NCI-H446 treated with DMSO at 0.1 percent for 48 hours (cell line): ENCODE measurements around the gene RPRD1B.
"Not testable (repeated sequence)": the region's sequence is repeated elsewhere in the genome, so short reads cannot be mapped to it uniquely, and the experiment has no call there.

Experiments used
- DNase-seq: peaks from one replicate; lab custom pipeline; 2025; lab: John Stamatoyannopoulos, UW

RPRD1B gene

DNA sequence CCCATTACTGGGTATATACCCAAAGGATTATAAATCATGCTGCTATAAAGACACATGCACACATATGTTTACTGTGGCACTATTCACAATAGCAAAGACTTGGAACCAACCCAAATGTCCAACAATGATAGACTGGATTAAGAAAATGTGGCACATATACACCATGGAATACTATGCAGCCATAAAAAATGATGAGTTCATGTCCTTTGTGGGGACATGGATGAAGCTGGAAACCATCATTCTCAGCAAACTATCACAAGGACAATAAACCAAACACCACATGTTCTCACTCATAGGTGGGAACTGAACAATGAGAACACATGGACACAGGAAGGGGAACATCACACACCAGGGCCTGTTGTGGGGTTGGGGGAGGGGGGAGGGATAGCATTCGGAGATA, 73.8 kb downstream of the RPRD1B start:
- DNase-seq, result not testable (repeated sequence)

- DNase-seq, result not testable (repeated sequence)
These were observed 74.4 kb downstream of the RPRD1B start for GRCh38 chr20:38107916-38108315.

- DNase-seq, result no peak
These were observed 75.0 kb downstream of the RPRD1B start for GRCh38 chr20:38108438-38108985.

GRCh38 chr20:38108986-38109541, 75.5 kb downstream of the RPRD1B start:
- no peak for DNase-seq

DNA sequence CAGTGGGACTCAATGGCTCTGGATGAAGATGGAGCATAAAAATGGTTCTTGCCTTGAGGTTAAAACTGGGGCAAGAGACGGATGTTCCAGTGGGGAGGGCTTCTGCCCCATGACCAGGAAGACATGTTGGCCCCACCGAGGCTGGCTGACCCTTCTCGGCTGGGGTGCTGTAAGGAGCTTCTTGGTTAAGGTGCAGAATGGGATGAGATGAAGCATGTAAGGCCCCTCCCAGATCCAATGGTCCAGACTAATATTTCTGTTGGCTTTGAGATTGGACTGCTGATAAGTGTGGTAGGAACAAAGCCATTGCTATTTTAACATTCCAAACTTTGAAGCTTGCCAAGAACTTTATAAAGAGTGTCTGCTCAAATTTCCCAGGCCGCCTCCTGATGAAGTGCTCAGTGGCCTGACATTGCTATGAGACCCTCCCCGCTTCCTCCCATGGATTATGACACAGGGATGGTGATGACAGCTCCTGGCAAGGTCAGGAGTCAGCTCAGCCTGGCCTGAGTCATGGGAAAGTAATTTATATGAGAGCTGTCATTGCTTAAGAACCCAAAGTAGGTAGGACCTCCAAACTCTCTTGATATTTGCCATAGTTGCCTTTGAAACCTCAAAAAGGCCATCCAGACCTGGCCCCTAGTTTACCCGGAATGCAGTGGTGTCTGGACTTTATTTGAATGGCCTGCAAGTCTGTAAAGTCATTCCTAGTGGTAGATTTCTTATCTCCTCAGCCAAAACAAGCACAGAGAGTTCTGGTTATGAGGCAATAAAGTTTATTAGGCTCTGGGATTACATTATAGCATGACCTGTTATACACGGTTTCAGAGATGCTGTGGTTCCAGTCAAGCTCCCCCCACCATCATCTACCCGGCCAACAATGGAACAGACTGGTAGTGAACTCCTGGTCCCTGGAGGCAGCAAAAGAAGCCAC, 76.3 kb downstream of the RPRD1B start:
- DNase-seq, result no peak

DNA sequence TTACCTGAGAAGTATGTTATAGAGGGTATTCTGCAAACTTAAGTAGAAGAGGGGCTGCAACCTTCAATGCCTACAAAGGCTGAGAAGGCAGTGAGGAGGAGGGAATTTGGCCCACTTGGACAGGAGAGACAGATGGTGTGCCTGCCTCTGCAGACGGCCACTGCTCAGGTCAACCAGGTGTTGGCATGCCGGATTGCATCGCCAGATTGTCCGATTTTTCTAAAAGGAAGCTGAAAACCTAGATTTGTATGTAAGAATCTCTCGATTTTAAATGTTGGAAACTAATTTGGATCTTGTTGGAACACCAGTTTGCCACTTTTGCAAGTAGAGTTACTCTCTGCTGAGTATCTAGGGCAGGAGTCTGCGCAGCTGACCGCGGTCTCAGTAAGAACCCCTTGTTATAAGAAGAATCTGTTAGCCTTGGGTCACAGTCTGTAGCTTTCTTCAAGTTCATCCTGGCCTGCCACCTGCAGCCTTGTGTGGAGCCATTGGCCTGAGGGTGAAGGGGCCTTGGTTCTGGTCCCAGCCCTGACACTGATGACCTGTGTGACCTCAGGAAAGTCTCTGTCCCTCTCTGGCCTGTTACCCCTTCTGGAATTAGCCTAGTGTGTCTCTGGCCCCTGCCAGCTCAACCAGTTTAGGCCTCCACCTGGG, 77.1 kb downstream of the RPRD1B start:
- DNase-seq, result no peak

- DNase-seq, result no peak
These were observed 78.1 kb downstream of the RPRD1B start for GRCh38 chr20:38111366-38112232.

GRCh38 chr20:38112261-38112929, 78.8 kb downstream of the RPRD1B start:
- DNase-seq, result no peak

- no peak for DNase-seq
These were observed 79.4 kb downstream of the RPRD1B start for GRCh38 chr20:38112930-38113294.

- no peak for DNase-seq
These were observed 80.1 kb downstream of the RPRD1B start for GRCh38 chr20:38113401-38114325.

DNA sequence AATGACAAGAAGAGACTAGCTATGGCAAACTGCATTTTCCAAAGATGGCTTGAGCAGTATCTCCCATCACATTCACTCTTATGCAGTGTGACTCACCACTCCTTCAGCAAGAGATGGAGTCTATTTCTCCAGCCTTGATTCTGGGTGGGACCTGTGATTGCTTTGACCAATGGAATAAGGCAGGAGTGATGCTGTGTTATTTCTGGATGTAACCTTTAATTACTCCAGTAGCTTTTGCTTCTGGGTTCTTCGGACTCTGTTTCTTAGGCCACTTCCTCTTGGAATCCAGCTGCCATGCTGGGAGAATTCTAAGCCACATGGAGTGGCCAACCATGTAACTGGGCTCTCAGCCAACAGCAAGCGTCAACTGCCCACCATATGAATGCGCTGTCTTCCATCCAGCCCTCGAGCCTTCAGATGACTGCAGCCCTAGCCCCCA, 80.8 kb downstream of the RPRD1B start:
- DNase-seq, result no peak

DNA sequence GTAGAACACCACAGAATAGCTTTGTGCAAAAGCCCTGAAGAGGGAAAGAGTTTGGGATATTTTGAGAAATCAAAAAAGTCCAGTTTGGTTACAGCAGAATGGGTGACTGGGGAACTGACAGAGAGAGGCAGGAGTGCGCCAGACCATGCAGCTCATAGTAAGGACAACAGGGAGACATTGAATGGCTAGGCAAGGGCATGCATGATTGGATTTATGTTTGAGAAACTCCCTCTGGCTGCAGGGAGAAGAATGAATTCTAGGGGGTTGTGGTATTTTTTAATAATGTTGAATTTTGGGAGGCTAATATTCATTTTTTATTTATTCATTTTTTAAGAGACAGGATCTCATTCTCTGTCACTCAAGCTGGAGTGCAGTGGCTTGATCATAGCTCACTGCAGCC, 81.7 kb downstream of the RPRD1B start:
- DNase-seq, result no peak

- DNase-seq, result no peak
These were observed 82.3 kb downstream of the RPRD1B start for GRCh38 chr20:38115896-38116295.

GRCh38 chr20:38116409-38117165, 83.0 kb downstream of the RPRD1B start:
- no peak for DNase-seq

DNA sequence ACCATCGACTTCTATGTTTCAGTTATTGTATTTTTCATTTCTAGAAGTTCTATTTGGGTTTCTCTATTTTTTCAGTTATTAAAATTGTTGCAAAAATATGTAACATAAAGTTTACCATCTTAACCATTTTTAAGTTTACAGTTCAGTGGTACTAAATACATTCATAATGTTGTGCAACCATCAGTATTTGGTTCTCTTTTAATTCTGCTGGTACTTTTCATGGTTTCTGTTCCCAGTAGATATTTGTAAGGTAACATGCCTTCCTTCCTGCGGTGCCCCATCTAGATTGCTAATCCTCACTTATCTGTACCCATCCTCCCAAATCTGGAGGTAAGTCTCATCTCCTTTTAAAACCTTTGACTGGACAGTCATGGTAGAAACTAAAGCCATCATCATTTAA, 83.7 kb downstream of the RPRD1B start:
- DNase-seq, result no peak

DNA sequence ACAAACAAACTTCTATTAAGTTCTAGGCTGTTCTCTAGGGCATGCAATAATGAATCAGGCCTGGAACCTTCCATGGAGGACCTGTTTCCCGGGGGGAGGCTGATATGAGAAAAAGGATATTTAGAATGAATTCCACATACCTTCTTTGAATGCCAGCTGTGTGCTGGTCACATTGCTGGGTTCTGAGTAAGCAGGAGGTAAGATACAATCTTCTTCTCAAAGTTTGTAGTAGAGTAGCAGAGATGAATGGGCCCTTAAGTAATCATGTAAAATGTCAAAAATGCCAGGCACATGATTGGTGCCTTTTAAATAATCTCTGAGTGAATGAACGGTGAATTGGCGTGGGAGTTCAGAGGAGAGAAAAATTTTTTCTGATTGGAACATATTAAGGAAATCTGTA, 84.1 kb downstream of the RPRD1B start:
- DNase-seq, result no peak

GRCh38 chr20:38119446-38119845, 85.9 kb downstream of the RPRD1B start:
- no peak for DNase-seq

- no peak for DNase-seq
These were observed 87.1 kb downstream of the RPRD1B start for GRCh38 chr20:38120625-38120988.

GRCh38 chr20:38121741-38122140, 88.2 kb downstream of the RPRD1B start:
- DNase-seq, result no peak
